GM18505 (cell line): ENCODE data around the gene SPZ1.
"Not testable (repeated sequence)": the region's sequence is repeated elsewhere in the genome, so short reads cannot be mapped to it uniquely, and the experiment has no call there.

Source experiments
- ATAC-seq: cut with Tn5 transposase; IDR thresholded peaks from one replicate; pipeline ENCODE4 v1.9.1; 2021; ENCODE audit not compliant: unreplicated experiment
- POLR2A ChIP-seq: IDR thresholded peaks from 4 replicates; pipeline ENCODE4 v1.6.1; 2011; ENCODE audit warnings: borderline replicate concordance; ENCODE audit not compliant: insufficient read depth, insufficient read length; ENCODE audit errors: extremely low read depth

SPZ1 gene

GRCh38 chr5:80319702-80320101 is at the start of gene SPZ1:
Gene SPZ1 (plus strand): TSS chr5:80320002. CDS start chr5:80320216, 214 bp downstream.
- no peak for ATAC-seq
- no peak for TF ChIP-seq POLR2A

DNA sequence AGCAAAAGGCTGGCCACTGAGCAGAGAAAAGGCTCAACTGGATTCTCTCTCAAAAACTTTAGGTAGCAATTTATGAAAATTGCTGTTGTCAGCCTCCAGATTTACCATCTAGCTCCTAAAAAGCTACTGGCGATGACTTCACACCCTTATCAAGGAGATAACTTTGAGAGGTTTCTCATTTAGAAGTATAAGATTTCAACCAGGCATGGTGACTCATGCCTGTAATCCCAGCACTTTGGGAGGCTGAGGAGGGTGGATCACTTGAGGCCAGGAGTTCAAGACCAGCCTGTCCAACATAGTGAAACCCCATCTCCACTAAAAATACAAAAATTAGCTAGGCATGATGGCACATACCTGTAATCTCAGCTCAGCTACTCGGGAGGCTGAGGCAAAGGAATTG is 49.3 kb upstream of the SPZ1 start:
- not testable (repeated sequence) for ATAC-seq

DNA sequence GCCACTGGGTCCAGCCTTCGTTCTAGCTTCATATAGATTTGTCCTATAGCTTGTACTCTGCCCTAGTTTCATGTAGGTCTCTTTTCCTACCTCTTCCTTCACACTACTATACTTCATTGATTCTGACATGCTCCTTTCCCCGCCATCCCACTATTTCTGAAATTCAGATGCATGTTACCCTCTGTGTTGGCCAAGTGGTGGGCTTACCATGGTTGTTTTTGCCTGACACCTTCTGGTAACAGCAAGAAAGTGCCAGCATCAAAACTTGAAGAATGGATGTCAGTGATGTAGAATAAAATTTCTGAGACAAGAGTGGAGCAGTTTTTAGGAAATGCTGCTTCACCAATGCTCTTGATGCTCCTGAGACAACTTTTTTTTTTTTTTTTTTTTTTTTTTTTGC is 44.5 kb upstream of the SPZ1 start:
- no peak for ATAC-seq
- TF ChIP-seq POLR2A: no peak

DNA sequence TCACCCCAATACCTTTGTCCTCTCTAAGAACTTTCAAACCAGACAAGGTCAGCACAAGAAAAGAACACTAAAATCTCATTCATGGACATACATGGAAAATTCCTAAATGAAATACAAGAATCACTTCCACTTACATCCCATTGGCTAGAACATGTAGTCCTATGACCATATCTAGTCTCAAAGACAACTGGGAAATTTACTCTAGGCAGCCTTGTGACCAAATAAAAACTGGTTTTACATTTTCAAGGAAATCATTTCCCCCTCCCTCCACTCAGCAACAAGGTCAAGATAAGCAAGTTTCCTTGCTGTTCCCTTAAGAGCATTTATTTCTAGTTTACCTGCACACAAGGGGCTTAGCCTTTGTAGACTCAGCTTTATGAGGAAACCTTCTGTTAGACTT is 43.6 kb upstream of the SPZ1 start:
- TF ChIP-seq POLR2A: no peak
- ATAC-seq: no peak

GRCh38 chr5:80277191-80277590 is 42.6 kb upstream of the SPZ1 start:
- ATAC-seq: no peak
- TF ChIP-seq POLR2A: no peak

- no peak for TF ChIP-seq POLR2A
- no peak for ATAC-seq
Measured at GRCh38 chr5:80282054-80282453, 37.7 kb upstream of the SPZ1 start.

GRCh38 chr5:80283360-80283759 is 36.4 kb upstream of the SPZ1 start:
- ATAC-seq: no peak
- no peak for TF ChIP-seq POLR2A

DNA sequence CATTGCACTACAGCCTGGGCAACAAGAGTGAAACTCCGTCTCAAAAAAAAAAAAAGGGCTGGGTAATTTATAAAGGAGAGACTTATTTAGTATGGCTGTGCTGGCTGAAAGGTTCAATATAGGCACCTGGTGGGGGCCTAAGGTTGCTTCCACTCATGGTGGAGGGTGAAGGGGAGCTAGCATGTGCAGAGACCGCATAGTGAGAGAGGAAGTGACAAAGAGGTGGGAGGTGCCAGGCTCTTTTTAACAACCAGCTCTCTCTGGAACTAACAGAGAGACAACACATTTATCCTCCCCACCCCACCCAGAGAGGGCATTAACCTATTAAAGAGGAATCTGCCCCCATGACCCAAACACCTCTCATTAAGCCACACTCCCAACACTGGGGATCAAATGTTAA is 35.1 kb upstream of the SPZ1 start:
- ATAC-seq: no peak
- TF ChIP-seq POLR2A: no peak

DNA sequence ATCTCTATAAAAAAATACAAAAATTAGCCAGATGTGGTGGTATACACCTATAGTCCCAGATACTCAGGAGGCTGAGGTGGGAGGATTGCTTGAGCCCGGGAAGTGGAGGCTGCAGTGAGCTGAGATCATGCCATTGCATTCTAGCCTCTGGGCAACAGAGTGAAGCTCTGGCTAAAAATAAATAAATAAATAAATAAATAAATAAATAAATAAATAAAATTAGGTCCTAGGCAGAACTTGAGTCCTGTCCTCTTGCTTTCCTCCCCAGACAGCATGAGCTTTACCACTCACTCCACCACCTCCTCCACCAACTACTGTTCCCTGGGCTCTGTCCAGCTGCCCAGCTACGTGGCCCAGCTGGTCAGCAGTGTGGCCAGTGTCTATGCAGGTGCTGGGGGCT is 31.6 kb upstream of the SPZ1 start:
- no peak for ATAC-seq
- no peak for TF ChIP-seq POLR2A

GRCh38 chr5:80289320-80289719 is 30.5 kb upstream of the SPZ1 start:
- no peak for ATAC-seq
- no peak for TF ChIP-seq POLR2A

DNA sequence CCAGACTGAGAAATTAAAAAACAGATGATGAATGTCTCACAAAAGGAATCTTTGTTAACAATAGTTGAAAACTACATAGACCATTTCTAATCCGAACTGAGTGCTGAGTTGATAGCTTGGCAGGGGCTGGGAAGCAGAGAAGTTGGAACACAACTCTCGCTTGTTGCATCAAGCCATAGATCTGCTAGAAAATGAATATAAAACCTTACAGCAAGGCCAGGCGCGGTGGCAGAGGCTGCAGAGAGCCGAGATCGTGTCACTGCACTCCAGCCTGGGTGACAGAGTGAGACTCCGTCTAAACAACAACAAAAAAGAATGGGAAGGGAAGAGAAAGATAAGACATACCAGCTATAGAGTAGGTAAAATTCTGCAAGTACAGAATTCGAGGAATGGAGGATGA is 28.0 kb upstream of the SPZ1 start:
- no peak for ATAC-seq
- no peak for TF ChIP-seq POLR2A

DNA sequence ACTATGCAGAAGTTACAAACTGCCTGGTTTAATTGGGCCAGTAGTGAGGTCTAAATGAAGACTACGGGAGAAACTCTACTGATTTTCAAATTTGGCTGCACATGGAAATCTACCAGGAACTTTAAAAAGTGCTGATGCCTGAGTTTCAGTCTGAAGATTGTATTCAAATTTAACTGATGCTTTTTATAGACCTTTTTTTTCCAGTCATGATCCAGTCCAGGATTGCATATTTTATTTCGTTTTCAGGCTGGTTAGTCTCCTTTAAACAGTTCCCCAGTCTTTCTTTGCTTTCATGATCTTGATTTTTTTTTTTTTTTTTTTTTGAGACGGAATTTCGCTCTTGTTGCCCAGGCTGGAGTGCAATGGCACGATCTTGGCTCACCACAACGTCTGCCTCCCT is 23.7 kb upstream of the SPZ1 start:
- no peak for TF ChIP-seq POLR2A
- no peak for ATAC-seq

DNA sequence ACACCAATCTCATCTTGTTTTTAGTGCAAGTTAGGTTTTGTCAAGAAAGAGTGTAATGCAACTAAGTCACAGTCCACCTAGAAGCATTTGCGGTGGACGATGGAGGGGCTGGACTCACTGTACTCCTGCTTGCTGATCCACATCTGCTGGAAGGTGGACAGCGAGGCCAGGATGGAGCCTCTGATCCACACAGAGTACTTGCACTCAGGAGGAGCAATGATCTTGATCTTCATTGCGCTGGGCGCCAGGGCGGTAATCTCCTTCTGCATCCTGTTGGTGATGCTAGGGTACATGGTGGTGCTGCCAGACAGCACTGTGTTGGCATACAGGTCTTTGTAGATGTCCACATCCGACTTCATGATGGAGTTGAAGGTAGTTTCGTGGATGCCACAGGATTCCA is 20.2 kb upstream of the SPZ1 start:
- ATAC-seq: no peak
- no peak for TF ChIP-seq POLR2A

DNA sequence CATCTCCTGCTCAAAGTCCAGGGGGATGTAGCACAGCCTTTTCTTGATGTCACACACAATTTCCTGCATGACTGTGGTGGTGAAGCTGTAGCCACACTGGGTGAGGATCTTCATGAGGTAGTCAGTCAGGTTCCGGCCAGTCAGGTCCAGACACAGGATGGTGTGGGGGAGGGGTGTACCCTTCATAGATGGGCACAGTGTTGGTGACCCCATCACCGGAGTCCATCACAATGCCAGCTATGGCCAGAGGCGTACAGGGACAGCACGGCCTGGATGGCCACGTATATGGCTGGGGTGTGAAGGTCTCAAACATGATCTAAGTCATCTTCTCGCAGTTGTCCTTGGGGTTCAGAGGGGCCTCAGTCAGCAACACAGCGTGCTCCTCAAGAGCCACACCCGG is 19.7 kb upstream of the SPZ1 start:
- TF ChIP-seq POLR2A: no peak
- ATAC-seq: no peak

DNA sequence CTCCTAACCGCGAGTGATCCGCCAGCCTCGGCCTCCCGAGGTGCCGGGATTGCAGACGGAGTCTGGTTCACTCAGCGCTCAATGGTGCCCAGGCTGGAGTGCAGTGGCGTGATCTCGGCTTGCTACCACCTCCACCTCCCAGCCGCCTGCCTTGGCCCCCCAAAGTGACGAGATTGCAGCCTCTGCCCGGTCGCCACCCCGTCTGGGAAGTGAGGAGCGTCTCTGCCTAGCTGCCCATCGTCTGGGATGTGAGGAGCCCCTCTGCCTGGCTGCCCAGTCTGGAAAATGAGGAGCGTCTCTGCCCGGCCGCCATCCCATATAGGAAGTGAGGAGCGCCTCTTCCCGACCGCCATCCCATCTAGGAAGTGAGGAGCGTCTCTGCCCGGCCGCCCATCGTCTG is 19.0 kb upstream of the SPZ1 start:
- ATAC-seq: not testable (repeated sequence)

- ATAC-seq: not testable (repeated sequence)
Measured at GRCh38 chr5:80301342-80301741, 18.5 kb upstream of the SPZ1 start.
